GM21423 (cell line): Measurements from ENCODE around the gene TMEM100.

ENCODE experiments used
- ATAC-seq: cut with Tn5 transposase; IDR thresholded peaks from one replicate; pipeline ENCODE4 v1.9.1; 2021; ENCODE audit warnings: mild to moderate bottlenecking, moderate library complexity; ENCODE audit not compliant: unreplicated experiment

Gene TMEM100

DNA sequence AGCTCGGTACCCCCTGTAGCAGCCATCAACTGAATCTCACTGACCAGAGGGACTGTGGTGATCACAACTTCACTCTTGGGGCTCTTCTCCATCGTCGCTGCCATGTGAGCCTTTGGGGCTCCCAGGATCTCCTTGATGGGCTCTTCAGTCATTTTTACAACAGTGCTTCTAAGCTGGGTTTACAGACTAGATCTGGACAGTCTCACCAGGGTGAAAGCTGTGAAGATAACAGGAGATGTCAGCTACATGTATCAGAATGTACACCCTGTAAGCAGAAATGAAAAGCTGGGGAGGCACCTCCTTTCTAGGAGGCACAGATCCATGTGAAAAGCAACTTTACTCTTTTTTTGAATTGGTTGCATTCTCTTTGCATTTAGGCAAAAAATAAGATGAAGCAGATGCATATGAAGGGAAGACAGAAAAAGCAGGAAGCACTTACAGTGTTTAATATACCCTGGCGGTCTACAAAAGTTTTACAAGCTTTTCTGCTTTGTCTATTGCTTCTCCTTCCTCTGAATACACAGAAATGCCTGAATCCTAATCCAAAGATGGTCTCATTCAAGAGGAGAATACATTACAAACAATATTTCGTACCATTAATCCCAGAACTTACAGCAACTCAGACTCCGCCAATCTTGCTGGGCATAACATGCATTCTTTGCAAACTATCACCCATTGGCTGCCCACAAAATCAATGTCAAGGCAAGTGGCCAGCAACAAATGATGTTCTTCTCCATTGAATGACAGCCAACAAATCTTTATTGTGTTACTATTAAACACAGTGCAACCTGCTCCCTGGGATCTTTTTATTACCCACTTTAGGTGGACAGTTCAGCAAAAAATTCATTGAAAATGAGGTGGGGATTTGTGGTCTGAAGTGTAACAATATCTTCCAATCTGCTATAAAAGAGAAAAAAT is 1.5 kb downstream of the TMEM100 start:
- ATAC-seq: no peak

GRCh38 chr17:55717898-55718735 is 4.5 kb downstream of the TMEM100 start:
- no peak for ATAC-seq

GRCh38 chr17:55717432-55717831 is 5.2 kb downstream of the TMEM100 start:
- ATAC-seq: no peak

GRCh38 chr17:55710829-55711496 is 11.7 kb downstream of the TMEM100 start:
- ATAC-seq: no peak

DNA sequence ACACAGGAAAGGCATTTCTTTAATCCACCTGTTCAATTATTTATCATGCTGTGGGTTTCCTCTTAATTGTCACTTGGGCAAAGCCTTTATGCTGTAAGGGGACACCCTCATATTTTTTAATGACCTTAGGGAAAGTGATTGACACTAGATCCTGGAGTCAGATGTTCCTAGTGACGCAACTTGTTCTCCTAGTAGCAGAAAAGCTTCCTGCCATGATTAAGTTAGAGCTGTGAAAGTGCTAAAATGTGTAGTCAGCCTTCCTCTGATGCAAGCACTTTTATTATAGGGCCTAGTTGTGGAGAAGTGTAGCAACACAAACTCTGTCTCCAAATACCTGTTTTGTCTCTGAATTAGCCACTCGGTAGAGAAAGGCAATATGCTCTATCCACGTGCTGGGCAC is 12.3 kb downstream of the TMEM100 start:
- no peak for ATAC-seq

GRCh38 chr17:55709984-55710383 is 12.7 kb downstream of the TMEM100 start:
- no peak for ATAC-seq

- ATAC-seq: no peak
Measured at GRCh38 chr17:55709440-55709839, 13.2 kb downstream of the TMEM100 start.

DNA sequence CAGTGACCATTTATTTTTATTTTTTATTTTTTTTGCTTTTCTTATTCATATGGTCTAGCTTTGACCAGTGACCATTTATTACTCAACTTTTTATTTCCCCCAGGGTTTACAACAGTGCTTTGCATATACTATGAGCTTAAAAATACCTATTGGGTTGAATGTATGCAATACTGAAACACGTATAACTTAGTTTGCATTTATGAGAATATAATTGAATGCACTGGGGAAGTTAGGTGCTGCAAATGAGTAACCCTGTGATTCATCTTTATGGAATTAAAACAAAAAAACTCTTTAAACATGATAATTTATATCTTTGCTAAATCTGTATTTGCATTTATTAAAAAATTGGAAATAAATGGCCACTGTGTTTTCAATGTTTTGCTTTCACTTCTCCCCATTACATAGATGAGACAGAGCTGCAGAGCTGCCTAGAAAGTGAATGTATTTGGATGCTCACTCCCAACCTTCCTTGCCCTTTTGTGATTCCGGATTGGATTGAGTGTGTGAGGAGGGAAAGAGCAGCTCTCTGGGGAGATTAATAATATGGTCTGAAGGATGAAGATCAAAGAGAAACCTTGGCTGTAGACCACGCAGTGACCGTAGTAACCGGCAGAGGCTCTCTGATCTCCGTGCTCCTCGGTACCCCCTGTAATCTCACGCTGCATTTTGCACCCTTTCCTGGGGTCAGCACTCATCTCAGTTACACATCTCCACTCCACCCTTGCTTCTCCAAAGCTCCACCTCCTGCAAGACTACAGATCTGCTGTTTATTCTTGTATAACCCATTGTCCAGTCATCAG is 14.3 kb downstream of the TMEM100 start:
- no peak for ATAC-seq

GRCh38 chr17:55706808-55707773 is 15.6 kb downstream of the TMEM100 start:
- no peak for ATAC-seq

- ATAC-seq: no peak
Measured at GRCh38 chr17:55705847-55706246, 16.8 kb downstream of the TMEM100 start.

DNA sequence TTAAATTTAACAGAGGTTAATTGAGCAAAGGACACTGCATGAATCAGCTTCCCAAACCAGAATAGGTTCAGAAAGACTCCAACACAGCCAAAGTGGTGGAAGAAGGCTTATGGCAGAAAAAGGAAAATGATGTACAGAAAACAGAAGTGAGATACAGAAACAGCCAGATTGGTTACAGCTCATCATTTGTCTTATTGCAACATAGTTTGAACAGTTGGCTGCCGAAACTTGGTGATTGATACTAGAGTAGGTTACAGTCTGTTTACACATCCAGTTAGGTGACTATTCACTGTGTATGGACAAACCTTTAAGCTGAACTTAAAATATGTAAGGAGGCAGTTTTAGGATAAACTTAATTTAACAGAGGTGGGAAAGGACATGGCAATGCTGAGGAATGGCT is 18.3 kb downstream of the TMEM100 start:
- no peak for ATAC-seq

DNA sequence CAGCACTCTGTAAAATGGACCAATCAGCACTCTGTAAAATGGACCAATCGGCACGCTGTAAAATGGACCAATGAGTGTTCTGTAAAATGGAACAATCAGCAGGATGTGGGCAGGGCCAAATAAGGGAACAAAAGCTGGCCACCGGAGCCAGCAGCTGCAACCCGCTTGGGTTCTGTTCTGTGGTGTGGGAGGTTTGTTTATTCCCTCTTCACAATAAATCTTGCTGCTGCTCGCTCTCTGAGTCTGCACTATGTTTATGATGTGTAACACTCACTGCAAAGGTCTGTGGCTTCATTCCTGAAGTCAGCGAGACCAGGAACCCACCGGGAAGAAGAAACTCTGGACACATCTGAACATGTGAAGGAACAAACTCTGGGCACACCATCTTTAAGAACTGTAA is 20.5 kb downstream of the TMEM100 start:
- ATAC-seq: no peak

DNA sequence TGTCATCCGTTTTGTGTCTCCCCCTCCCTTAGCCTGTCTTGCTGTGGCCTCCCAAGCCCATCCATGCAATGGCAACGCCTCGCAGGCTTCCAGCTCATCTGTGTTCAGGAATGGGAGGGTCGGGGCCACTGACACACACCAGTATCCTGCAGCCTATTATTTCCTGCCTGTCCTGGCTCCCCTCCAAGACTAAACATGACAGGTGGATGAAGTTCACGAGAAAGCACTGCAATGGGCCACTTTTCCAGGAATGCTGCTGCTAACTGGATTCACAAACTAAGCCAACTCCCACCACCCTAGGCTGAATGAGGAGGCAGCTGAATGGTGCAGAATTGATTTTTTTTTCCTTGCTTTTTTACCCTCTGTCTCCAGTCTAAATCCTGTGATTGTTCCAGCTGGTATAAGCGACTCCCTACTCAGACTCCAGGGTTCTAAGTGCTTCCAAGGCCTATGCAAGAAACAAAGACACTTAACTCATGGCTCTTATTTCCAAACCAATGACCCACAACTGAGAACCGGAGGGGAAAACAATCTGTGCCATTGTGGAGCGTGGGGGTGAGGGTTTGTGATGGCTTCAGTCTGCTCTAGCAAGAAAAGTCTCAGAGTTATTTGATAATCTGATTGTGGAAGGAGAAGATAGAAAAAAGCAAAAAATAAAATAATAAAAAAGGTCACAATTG is 23.3 kb downstream of the TMEM100 start:
- no peak for ATAC-seq

- ATAC-seq: no peak
Measured at GRCh38 chr17:55694286-55694910, 28.3 kb downstream of the TMEM100 start.

- no peak for ATAC-seq
Measured at GRCh38 chr17:55693254-55694216, 29.1 kb downstream of the TMEM100 start.

DNA sequence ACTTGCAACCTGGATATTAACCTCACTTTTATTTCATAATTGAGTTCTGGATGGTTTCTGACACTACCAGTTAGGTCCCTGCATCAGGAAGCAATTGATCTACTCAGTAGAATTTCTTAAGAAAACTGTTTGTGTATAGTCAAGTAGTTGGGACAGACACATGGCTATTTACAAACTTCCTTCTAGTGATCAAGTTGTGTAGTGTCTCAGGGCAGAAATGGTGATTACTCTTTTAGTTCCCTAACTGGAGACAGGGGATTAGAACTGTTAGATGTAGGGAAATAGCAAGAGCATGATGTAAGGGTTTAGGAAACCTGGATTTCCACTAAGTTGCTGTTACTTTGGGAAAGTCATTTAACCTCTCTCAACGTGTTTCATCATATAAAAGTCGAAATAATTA is 30.4 kb downstream of the TMEM100 start:
- no peak for ATAC-seq

DNA sequence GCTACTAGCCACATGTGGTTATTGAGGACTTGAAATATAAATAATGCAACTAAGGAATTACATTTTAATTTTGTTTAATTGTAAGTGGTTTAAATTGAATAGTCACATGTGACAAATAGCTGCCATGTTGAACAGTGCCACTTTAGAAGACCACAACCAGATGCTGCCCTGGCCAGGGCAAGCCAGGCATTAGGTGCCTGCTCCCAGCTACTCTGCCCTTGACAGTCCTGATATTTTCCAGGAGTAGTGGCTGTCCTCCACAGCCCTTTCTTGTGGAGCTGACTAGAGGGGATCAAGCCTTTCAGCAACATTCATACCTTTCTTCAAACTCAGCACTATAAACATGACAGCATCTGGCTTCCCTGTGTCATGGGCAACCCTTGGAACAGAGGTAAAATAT is 31.0 kb downstream of the TMEM100 start:
- no peak for ATAC-seq
